Cardiac muscle cell (in vitro differentiated cells and primary cell): ENCODE measurements around the gene TSFM. TPM values are rescaled to one million over a fixed set of nuclear protein-coding genes. Genes with fewer than 3 reads are reported as not detected.

Experiments used
- DNase-seq, 2 donors: peaks; one replicate each; pipeline versions ENCODE4 v3.0.0 to v3.0.0-alpha.2; 2010 to 2017; ENCODE audit warnings: low read depth in 1 of 2, low spot score in 1 of 2
- H3K27ac ChIP-seq: fragments of 200-600 bp; sonication (generic); 2 replicates; pipeline ENCODE4 v1.5.1; 2016
- H3K27me3 ChIP-seq: fragments of 200-600 bp; sonication (generic); 2 replicates; pipeline ENCODE4 v1.6.0; 2016; ENCODE audit warnings: control low read depth
- H3K36me3 ChIP-seq: fragments of 200-600 bp; sonication (generic); 2 replicates; pipeline ENCODE4 v1.5.1; 2016; ENCODE audit warnings: control low read depth
- H3K4me1 ChIP-seq: fragments of 200-600 bp; sonication (generic); 2 replicates; pipeline ENCODE4 v1.8.1; 2017; ENCODE audit warnings: low read depth, mild to moderate bottlenecking, mixed run types
- H3K4me3 ChIP-seq: fragments of 200-600 bp; sonication (generic); 2 replicates; pipeline ENCODE4 v1.5.1; 2016; ENCODE audit warnings: mild to moderate bottlenecking
- H3K9me3 ChIP-seq: fragments of 200-600 bp; sonication (generic); 2 replicates; pipeline ENCODE4 v1.5.1; 2017; ENCODE audit warnings: low read depth, mild to moderate bottlenecking, control low read depth
- CTCF ChIP-seq: IDR thresholded peaks from 2 replicates; pipeline ENCODE4 v1.5.1; 2012; ENCODE audit warnings: low read depth, mild to moderate bottlenecking, low read length
- polyA plus RNA-seq: library from polyadenylated mRNA; unstranded; fragments of >200 nt; fragmentation: Nextera tagmentation; extraction: Ambion mirVana; gene quantifications from 2 replicates; pipeline ENCODE4 v1.2.1, GENCODE V29; 2016
- total RNA-seq: library from RNA; depleted of rRNA; stranded (reverse); fragments of >200 nt; gene quantifications from 2 replicates; pipeline ENCODE4 v1.2.3, GENCODE V29; 2016

The TSFM gene
- total and polyA plus RNA-seq, 2 experiments from 2014 or later, result 22.6 to 66.7 TPM

GRCh38 chr12:57837864-57838562, 55.4 kb downstream of the TSFM start:
- Histone ChIP-seq H3K27ac (peak overlapping the region; percentile 87), H3K9me3 (no peaks in the 10 kb centered on the region), H3K36me3 (no peaks in the 10 kb centered on the region), H3K4me1 (peaks cover 93% of the 10 kb centered on the region), H3K4me3 (no peak overlapping the region), H3K27me3 (no peaks in the 10 kb centered on the region)
- DNase-seq, result peak; percentile 55 to 85
- TF ChIP-seq CTCF, result no peak

GRCh38 chr12:57838594-57839302, 56.2 kb downstream of the TSFM start:
- H3K36me3 ChIP-seq, result no peaks in the 10 kb centered on the region
- no peaks in the 10 kb centered on the region for H3K27me3 ChIP-seq
- no peak overlapping the region for H3K4me3 ChIP-seq
- peak in 1 of 2 donors; percentile 58 for DNase-seq
- H3K27ac ChIP-seq, result peak overlapping the region; percentile 87
- no peak for TF ChIP-seq CTCF
- H3K4me1 ChIP-seq, result peaks cover 93% of the 10 kb centered on the region
- no peaks in the 10 kb centered on the region for H3K9me3 ChIP-seq

- no peak for TF ChIP-seq CTCF
- Histone ChIP-seq H3K4me1 (peaks cover 91% of the 10 kb centered on the region), H3K27ac (peak overlapping the region; percentile 87), H3K27me3 (no peaks in the 10 kb centered on the region), H3K9me3 (no peaks in the 10 kb centered on the region), H3K36me3 (no peaks in the 10 kb centered on the region), H3K4me3 (peak overlapping the region; percentile 8)
- no peak for DNase-seq
Observed at GRCh38 chr12:57839996-57840395, 57.4 kb downstream of the TSFM start.

- no peaks in the 10 kb centered on the region for H3K9me3 ChIP-seq
- peak overlapping the region; percentile 8 for H3K4me3 ChIP-seq
- H3K27ac ChIP-seq, result peak overlapping the region; percentile 87
- no peaks in the 10 kb centered on the region for H3K27me3 ChIP-seq
- TF ChIP-seq CTCF, result no peak
- no peaks in the 10 kb centered on the region for H3K36me3 ChIP-seq
- peak; percentile 66 to 91 for DNase-seq
- H3K4me1 ChIP-seq, result peaks cover 86% of the 10 kb centered on the region
Observed at GRCh38 chr12:57840726-57841125, 58.1 kb downstream of the TSFM start.

GRCh38 chr12:57841445-57841844, 58.9 kb downstream of the TSFM start:
- H3K27ac ChIP-seq, result peak overlapping the region; percentile 87
- H3K4me1 ChIP-seq, result peaks cover 79% of the 10 kb centered on the region
- no peaks in the 10 kb centered on the region for H3K9me3 ChIP-seq
- TF ChIP-seq CTCF, result no peak
- H3K36me3 ChIP-seq, result no peaks in the 10 kb centered on the region
- no peak overlapping the region for H3K4me3 ChIP-seq
- H3K27me3 ChIP-seq, result no peaks in the 10 kb centered on the region
- no peak for DNase-seq
